H1 (cell line): Measurements from ENCODE around the gene COX18. TPM values are rescaled to one million over a fixed set of nuclear protein-coding genes. Genes with fewer than 3 reads are reported as not detected.

Experiments used
- CEBPB ChIP-seq: IDR thresholded peaks from 2 replicates; pipeline ENCODE4 v1.6.1; 2012; ENCODE audit warnings: low read depth, low read length
- CREB1 ChIP-seq: IDR thresholded peaks from 2 replicates; pipeline ENCODE4 v1.6.1; 2012; ENCODE audit warnings: inconsistent platforms
- HDAC2 ChIP-seq, 2 experiments: fragments of 300-600 bp in 1 of 2; sonication (generic) in 1 of 2; IDR thresholded peaks; 2 replicates each; pipeline ENCODE4 v1.6.1; 2011 to 2012; ENCODE audit warnings: low read depth in 2 of 2, low read length in 2 of 2, mild to moderate bottlenecking in 2 of 2, moderate library complexity in 2 of 2, borderline replicate concordance in 1 of 2, inconsistent platforms in 1 of 2
- HDAC6 ChIP-seq: IDR thresholded peaks from one replicate; pipeline ENCODE4 v1.7.1; 2012; ENCODE audit warnings: low read depth, mild to moderate bottlenecking, inconsistent platforms, low read length, moderate library complexity
- KDM4A ChIP-seq: IDR thresholded peaks from one replicate; pipeline ENCODE4 v1.7.1; 2012; ENCODE audit warnings: low read depth, mild to moderate bottlenecking, moderate library complexity, low read length, inconsistent platforms; ENCODE audit not compliant: severe bottlenecking
- MAFK ChIP-seq: IDR thresholded peaks from 2 replicates; pipeline ENCODE4 v1.6.1; 2012; ENCODE audit warnings: low read depth, mild to moderate bottlenecking, improper control_type of control experiment, low read length
- RNF2 ChIP-seq: fragments of 200-900, 300-1000 bp; sonication (generic); IDR thresholded peaks from 2 replicates; pipeline ENCODE4 v1.7.1; 2016; ENCODE audit warnings: borderline replicate concordance, low read depth, mild to moderate bottlenecking, antibody characterized with exemption, low read length; ENCODE audit not compliant: poor library complexity, severe bottlenecking; ENCODE audit errors: missing control alignments
- YY1 ChIP-seq: IDR thresholded peaks from 2 replicates; pipeline ENCODE4 v1.6.1; 2011; ENCODE audit warnings: low read depth, mild to moderate bottlenecking, low read length
- ZNF274 ChIP-seq: IDR thresholded peaks from 2 replicates; pipeline ENCODE4 v1.7.0; 2012; ENCODE audit warnings: low read length, borderline replicate concordance; ENCODE audit errors: extremely low read depth
- polyA plus RNA-seq, 7 experiments: library from polyadenylated mRNA; depleted of rRNA in 3 of 7; stranded (reverse) in 5 of 7; unstranded in 2 of 7; fragments of >200 nt in 5 of 7; fragments of 200-250 nt in 2 of 7; gene quantifications; 1 replicate in 5 of 7; 2 replicates in 1 of 7; 4 replicates in 1 of 7; pipeline versions ENCODE4 v1.2.1 to v1.2.3, GENCODE V29; 2011 to 2013; ENCODE audit warnings: missing spikeins in 2 of 7, mixed read lengths in 2 of 7
- total RNA-seq: library from RNA; stranded (reverse); fragmentation: NEBNext Ultra II Directional; extraction: Animal tissue kit (Norgen Biotek cat#: 25700); gene quantifications from 2 replicates; pipeline ENCODE4 v1.2.1, GENCODE V29; 2021

The COX18 gene
- total and polyA plus RNA-seq, 2 of the 8 experiments (the other 6 are each of a cell fraction or from before 2014, with no cell fraction given): 23.0 to 23.7 TPM

DNA sequence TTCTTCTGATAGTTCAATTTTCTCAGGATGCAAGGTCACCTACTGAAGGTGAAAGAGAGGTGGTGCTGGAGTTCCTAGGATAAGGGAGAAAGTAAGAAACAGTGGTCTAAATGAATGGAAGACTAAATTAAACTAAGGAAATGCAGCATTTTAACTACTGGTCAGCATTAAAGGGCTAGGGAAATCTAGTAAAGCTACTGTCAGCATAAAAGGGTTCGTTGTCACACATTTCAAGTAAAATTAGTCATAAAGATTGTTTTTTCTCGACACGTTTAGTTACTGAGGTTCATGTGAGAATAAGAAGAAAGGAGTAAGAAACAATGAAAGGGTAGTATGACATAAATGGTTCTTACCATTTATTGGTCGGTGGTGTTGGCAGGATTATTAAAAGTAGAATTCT, 40.0 kb upstream of the COX18 start (continued):
- no peak for TF ChIP-seq CEBPB
- TF ChIP-seq HDAC2 (IDR thresholded peaks at IDR 0.05; ENCODE audit: borderline replicate concordance in 1 of 2, low read depth in 2 of 2, low read length in 2 of 2): no peak
- no peak for TF ChIP-seq KDM4A
- TF ChIP-seq RNF2: no peak
- no peak for TF ChIP-seq YY1
- no peak for TF ChIP-seq MAFK
- TF ChIP-seq HDAC6: no peak
- no peak for TF ChIP-seq CREB1
- no peak for TF ChIP-seq ZNF274
- TF ChIP-seq, all 59 proteins: peak for 0
